VCaP (cell line): Measurements from ENCODE around the gene CADPS.

Experiments used
- H3K27ac ChIP-seq: fragments of 450-650 bp; 2 replicates; pipeline ENCODE4 v1.5.1; 2017
- TF ChIP-seq, protein P1 (sequence below): fragments of 450-650 bp; conservative IDR thresholded peaks from 2 replicates; pipeline ENCODE4 v1.5.1; 2017; ENCODE audit warnings: mild to moderate bottlenecking, moderate library complexity

The CADPS gene

DNA sequence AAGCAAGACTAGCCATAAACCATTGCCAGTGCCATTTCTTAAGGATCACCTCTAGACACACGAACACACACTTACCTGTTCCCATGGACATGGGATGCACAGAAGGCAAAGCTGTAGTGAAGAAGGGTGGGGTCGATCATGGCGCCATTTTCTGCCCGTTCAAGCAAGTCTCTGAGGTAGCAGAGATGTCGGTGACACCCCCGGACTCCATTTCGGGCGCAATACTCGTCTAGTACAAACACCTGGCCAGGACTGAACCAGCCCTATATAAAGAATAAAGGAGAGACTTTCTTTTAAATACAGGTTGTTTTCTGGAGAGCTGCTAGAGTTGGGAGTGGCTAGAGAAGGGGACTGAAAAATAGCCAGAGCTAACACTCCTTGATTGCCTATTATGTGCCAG is 342.4 kb downstream of the CADPS start:
- TF ChIP-seq, protein P1, sequence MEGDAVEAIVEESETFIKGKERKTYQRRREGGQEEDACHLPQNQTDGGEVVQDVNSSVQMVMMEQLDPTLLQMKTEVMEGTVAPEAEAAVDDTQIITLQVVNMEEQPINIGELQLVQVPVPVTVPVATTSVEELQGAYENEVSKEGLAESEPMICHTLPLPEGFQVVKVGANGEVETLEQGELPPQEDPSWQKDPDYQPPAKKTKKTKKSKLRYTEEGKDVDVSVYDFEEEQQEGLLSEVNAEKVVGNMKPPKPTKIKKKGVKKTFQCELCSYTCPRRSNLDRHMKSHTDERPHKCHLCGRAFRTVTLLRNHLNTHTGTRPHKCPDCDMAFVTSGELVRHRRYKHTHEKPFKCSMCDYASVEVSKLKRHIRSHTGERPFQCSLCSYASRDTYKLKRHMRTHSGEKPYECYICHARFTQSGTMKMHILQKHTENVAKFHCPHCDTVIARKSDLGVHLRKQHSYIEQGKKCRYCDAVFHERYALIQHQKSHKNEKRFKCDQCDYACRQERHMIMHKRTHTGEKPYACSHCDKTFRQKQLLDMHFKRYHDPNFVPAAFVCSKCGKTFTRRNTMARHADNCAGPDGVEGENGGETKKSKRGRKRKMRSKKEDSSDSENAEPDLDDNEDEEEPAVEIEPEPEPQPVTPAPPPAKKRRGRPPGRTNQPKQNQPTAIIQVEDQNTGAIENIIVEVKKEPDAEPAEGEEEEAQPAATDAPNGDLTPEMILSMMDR: no peak
- H3K27ac ChIP-seq: no peak overlapping the region

DNA sequence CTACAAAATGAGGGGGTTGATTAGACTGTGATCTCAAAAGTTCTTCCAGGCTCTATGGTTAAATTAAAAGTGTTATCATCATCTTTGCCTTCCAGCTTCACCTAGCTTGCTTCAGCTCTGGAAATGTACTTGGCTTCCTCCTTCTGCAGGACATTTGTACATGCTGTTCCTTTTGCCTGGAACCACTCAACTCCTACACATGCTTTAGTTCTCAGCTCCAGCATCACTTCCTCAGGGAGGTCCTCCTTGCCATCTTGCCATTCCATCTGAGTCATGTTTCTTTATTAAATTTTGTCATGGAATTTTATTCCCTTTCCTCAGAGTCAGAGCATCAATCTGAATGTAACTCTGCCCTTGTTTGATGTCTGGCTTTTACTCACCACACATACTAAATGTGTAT is 343.2 kb downstream of the CADPS start:
- no peak overlapping the region for H3K27ac ChIP-seq
- TF ChIP-seq, protein P1: no peak

DNA sequence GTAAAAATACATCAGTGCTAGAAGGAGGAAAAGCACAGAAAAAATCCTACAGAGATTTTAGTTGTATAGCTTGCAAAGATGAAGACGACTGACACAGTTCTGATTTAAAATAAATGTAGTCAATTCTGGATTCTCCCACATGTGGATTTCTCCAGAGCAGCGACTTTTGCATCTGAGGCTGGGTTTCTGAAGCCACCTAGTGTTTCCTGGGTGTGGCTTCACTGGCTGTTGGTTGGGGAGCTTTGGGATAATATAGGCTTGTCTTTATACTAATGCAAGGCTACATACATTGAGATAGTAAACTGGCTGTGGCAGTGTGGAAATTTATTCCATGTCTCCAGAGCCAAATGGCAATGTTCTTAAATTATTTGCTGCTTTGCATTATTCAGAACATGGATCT is 343.7 kb downstream of the CADPS start:
- H3K27ac ChIP-seq: no peak overlapping the region
- TF ChIP-seq, protein P1: no peak

DNA sequence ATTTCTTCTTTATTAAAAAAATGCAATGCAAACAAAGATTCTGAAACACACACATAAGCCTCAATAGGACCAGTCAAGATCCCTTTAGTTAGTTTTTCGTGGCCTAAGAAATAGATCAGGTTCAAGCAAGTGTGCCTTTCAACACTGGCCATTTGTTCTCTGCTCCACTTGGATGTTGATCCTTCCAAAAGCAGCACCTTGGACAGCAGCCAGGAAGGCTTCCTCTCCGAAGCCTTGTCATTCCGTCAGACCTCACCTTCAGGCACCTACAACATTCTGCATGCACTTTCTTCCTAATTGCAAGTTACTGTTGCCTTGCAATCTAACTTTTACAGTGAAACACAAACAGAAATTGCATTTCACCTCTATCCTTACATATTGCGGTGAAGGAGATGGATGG is 346.0 kb downstream of the CADPS start:
- H3K27ac ChIP-seq: no peak overlapping the region
- TF ChIP-seq, protein P1: no peak

DNA sequence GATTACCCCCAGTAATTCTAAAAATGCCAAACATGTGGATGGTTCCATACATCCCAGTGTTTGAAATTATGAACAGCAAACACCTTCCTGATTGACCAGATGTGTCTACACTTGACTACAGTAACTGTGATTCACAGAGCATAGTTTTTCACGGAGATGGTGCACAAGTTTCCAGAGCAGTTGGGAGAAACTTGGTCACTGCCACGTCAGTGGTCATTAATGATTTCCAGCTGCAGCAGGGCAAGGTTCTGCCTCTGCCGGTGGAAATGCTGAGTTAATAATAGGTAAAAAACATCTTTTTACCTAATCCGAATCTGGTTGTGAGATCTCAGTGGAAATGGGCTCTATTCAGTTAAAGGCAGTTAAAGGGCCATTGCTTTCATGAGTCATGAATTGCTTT is 347.7 kb downstream of the CADPS start:
- TF ChIP-seq, protein P1: no peak
- no peak overlapping the region for H3K27ac ChIP-seq

DNA sequence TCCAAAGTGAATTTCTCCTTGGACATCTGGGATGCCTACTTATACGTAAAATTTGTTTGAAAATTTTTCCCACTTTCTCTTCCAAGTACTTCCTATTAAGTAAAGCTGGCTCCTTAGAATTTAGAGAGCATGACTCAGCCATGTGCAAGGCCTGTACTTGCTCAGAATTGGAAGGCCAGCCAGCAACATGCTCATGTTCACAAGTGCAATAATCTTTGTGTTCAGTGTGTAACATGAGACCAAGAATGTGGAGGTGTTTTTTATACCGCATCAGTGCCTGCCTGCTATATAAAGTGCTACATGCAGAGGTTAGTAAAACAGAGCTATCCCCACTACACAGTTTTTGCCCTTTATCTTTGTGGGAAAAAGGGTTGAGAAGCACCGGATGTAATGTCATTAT is 349.9 kb downstream of the CADPS start:
- TF ChIP-seq, protein P1: no peak
- H3K27ac ChIP-seq: no peak overlapping the region

DNA sequence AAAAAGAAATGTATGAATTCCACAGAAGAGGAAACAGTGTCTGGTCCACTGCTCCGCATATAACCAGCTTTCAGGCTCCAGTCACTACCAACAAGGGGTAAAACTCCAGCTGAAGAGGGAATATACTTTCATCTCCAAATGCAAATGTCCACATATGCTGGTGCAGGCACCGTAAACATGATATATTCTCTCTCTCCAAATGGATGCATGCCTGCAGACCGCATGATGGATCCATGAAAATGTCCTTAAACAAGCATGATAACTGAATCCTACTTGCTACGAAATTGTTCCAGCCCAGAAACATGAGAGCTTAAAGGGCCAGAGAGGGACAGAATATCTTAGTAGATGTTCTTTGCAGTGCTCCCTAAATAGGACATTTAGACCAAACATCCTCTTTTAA is 351.5 kb downstream of the CADPS start:
- TF ChIP-seq, protein P1: no peak
- no peak overlapping the region for H3K27ac ChIP-seq
